IMR-90 (cell line): ENCODE data around the gene TERF2IP. TPM values are rescaled to one million over a fixed set of nuclear protein-coding genes. Genes with fewer than 3 reads are reported as not detected.

ENCODE experiments used
- ATAC-seq: fragments of 200-7000 bp; cut with Tn5 transposase; 2 replicates; pipeline ENCODE4 v1.9.1; 2020; ENCODE audit warnings: low read depth, mild to moderate bottlenecking, moderate library complexity
- BruUV-seq: library from RNA; stranded (reverse); fragments of 400-500 nt; replicated peaks from 2 replicates; lab custom pipeline; 2021; lab: Mats Ljungman, UMichigan
- CTCF ChIA-PET: fragments of 300-600 bp; formaldehyde crosslinking; extraction: SDS; loops from one replicate; lab custom pipeline; 2021; ENCODE audit warnings: antibody characterized with exemption; lab: Yijun Ruan, JAX
- POLR2A ChIA-PET: fragments of 300-600 bp; sonication (Branson Sonifier 250); formaldehyde crosslinking; loops from one replicate; lab custom pipeline; 2022; ENCODE audit warnings: antibody characterized with exemption; ENCODE audit not compliant: unreplicated experiment; lab: Charles Lee
- DNase-seq: peaks from one replicate; pipeline ENCODE4 v3.0.0; 2013
- H2AFZ ChIP-seq: replicated peaks from 2 replicates; pipeline ENCODE3; 2013; ENCODE audit warnings: low read length, mild to moderate bottlenecking; ENCODE audit not compliant: poor library complexity
- H2AK5ac ChIP-seq: 2 replicates; pipeline ENCODE4 v1.6.1; 2013; ENCODE audit warnings: low read depth, low read length, inconsistent platforms
- H2AK9ac ChIP-seq: replicated peaks from 2 replicates; pipeline ENCODE3; 2013; ENCODE audit warnings: mild to moderate bottlenecking, low read depth, low read length, moderate library complexity; ENCODE audit not compliant: poor library complexity
- H2BK120ac ChIP-seq: 2 replicates; pipeline ENCODE4 v1.6.1; 2013; ENCODE audit warnings: low read depth, low read length, inconsistent platforms
- H2BK15ac ChIP-seq: 3 replicates; pipeline ENCODE4 v1.6.1; 2013; ENCODE audit warnings: low read depth, low read length, inconsistent platforms
- H2BK20ac ChIP-seq: 2 replicates; pipeline ENCODE4 v1.6.1; 2013; ENCODE audit warnings: low read depth, mild to moderate bottlenecking, inconsistent platforms, low read length, moderate library complexity
- H2BK5ac ChIP-seq: 2 replicates; pipeline ENCODE4 v1.6.1; 2013; ENCODE audit warnings: mild to moderate bottlenecking, low read depth, low read length, inconsistent platforms; ENCODE audit not compliant: poor library complexity, severe bottlenecking
- H3K14ac ChIP-seq: replicated peaks from 2 replicates; pipeline ENCODE4 v1.6.1; 2013; ENCODE audit warnings: low read depth, low read length, inconsistent platforms
- H3K18ac ChIP-seq: 2 replicates; pipeline ENCODE4 v1.6.1; 2013; ENCODE audit warnings: low read depth, low read length, control low read depth
- H3K23ac ChIP-seq: 2 replicates; pipeline ENCODE4 v1.6.1; 2013; ENCODE audit warnings: low read depth, low read length, inconsistent platforms
- H3K27ac ChIP-seq: 2 replicates; pipeline ENCODE4 v1.5.1; 2013; ENCODE audit warnings: mild to moderate bottlenecking, control low read depth, low read length; ENCODE audit not compliant: insufficient read depth
- H3K27me3 ChIP-seq: 2 replicates; pipeline ENCODE4 v1.6.1; 2013; ENCODE audit warnings: low read length; ENCODE audit not compliant: control insufficient read depth, insufficient read depth
- H3K36me3 ChIP-seq: 2 replicates; pipeline ENCODE4 v1.6.1; 2013; ENCODE audit warnings: low read length, mixed read lengths; ENCODE audit not compliant: control insufficient read depth, insufficient read depth
- H3K4ac ChIP-seq: 2 replicates; pipeline ENCODE4 v1.6.1; 2013; ENCODE audit warnings: low read depth, low read length, inconsistent platforms
- H3K4me1 ChIP-seq: 2 replicates; pipeline ENCODE4 v1.6.1; 2013; ENCODE audit warnings: low read length, mixed read lengths; ENCODE audit not compliant: control insufficient read depth, insufficient read depth
- H3K4me2 ChIP-seq: 2 replicates; pipeline ENCODE4 v1.6.1; 2013; ENCODE audit warnings: low read depth, mild to moderate bottlenecking, control low read depth, low read length, moderate library complexity
- H3K4me3 ChIP-seq: 2 replicates; pipeline ENCODE4 v1.5.1; 2013; ENCODE audit warnings: low read depth, mild to moderate bottlenecking, control low read depth, low read length, moderate library complexity; ENCODE audit not compliant: insufficient read depth
- H3K56ac ChIP-seq: 2 replicates; pipeline ENCODE4 v1.6.1; 2013; ENCODE audit warnings: low read length, inconsistent platforms; ENCODE audit not compliant: insufficient read depth; ENCODE audit errors: extremely low read depth
- H3K79me1 ChIP-seq, 2 experiments: 2 replicates each; pipeline ENCODE4 v1.6.1; 2013; ENCODE audit warnings: low read length in 2 of 2, inconsistent platforms in 1 of 2, low read depth in 1 of 2
- H3K9ac ChIP-seq: 2 replicates; pipeline ENCODE4 v1.6.1; 2013; ENCODE audit warnings: low read depth, low read length, control low read depth
- H3K9me1 ChIP-seq: 2 replicates; pipeline ENCODE4 v1.6.1; 2013; ENCODE audit warnings: low read length, inconsistent platforms; ENCODE audit not compliant: insufficient read depth
- H3K9me3 ChIP-seq: 2 replicates; pipeline ENCODE4 v1.6.1; 2013; ENCODE audit warnings: low read length; ENCODE audit not compliant: control insufficient read depth, insufficient read depth
- H4K20me1 ChIP-seq: 2 replicates; pipeline ENCODE4 v1.6.1; 2013; ENCODE audit warnings: low read length, inconsistent platforms; ENCODE audit not compliant: insufficient read depth
- H4K5ac ChIP-seq: 2 replicates; pipeline ENCODE4 v1.6.1; 2013; ENCODE audit warnings: mild to moderate bottlenecking, low read depth, low read length, control low read depth
- H4K8ac ChIP-seq, 2 experiments: 2 replicates each; pipeline ENCODE4 v1.6.1; 2013; ENCODE audit warnings: low read depth in 2 of 2, low read length in 2 of 2, control low read depth in 1 of 2, inconsistent platforms in 1 of 2
- H4K91ac ChIP-seq: 2 replicates; pipeline ENCODE4 v1.6.1; 2013; ENCODE audit warnings: low read depth, low read length, inconsistent platforms; ENCODE audit not compliant: insufficient read depth
- BHLHE40 ChIP-seq: fragments of 150-350 bp; IDR thresholded peaks from 2 replicates; pipeline ENCODE4 v1.6.1; 2016; ENCODE audit warnings: mild to moderate bottlenecking, low read depth, low read length
- CTCF ChIP-seq: conservative IDR thresholded peaks from 2 replicates; pipeline ENCODE4 v1.5.1; 2012; ENCODE audit warnings: mild to moderate bottlenecking, low read depth, low read length, improper control_type of control experiment
- ELK1 ChIP-seq: fragments of 150-350 bp; IDR thresholded peaks from 2 replicates; pipeline ENCODE4 v1.6.1; 2016; ENCODE audit warnings: low read depth, mild to moderate bottlenecking, low read length, moderate library complexity, borderline replicate concordance
- MAZ ChIP-seq: IDR thresholded peaks from 2 replicates; pipeline ENCODE4 v1.6.1; 2012; ENCODE audit warnings: low read depth, mild to moderate bottlenecking, low read length, improper control_type of control experiment, moderate library complexity, borderline replicate concordance
- POLR2A ChIP-seq: IDR thresholded peaks from 2 replicates; pipeline ENCODE4 v1.6.1; 2012; ENCODE audit warnings: mild to moderate bottlenecking, low read depth, low read length
- RAD21 ChIP-seq: IDR thresholded peaks from 2 replicates; pipeline ENCODE4 v1.6.1; 2012; ENCODE audit warnings: low read length, improper control_type of control experiment
- RCOR1 ChIP-seq: IDR thresholded peaks from 2 replicates; pipeline ENCODE4 v1.6.1; 2012; ENCODE audit warnings: mild to moderate bottlenecking, low read length, improper control_type of control experiment; ENCODE audit not compliant: insufficient replicate concordance
- SMC3 ChIP-seq: fragments of 150-350 bp; IDR thresholded peaks from 2 replicates; pipeline ENCODE4 v1.6.1; 2016; ENCODE audit warnings: low read depth, mild to moderate bottlenecking, antibody characterized with exemption, low read length, moderate library complexity
- USF2 ChIP-seq: fragments of 150-350 bp; IDR thresholded peaks from 2 replicates; pipeline ENCODE4 v1.6.1; 2017; ENCODE audit warnings: mild to moderate bottlenecking, antibody characterized with exemption, low read length, low read depth
- WGBS, 2 experiments: methylation state at CpG; one replicate each; pipeline versions ENCODE4 v1.1.5 to v1.1.7; 2013; ENCODE audit warnings: missing lambda C conversion rate in 2 of 2; ENCODE audit not compliant: insufficient read length in 1 of 2; ENCODE audit errors: extremely low coverage in 2 of 2; 5-methylcytosine and 5-hydroxymethylcytosine counted together
- dilution Hi-C: fragments of 300-500 bp; cut with HindIII; formaldehyde crosslinking; loops from one replicate; pipeline ENCODE4 v1.14.3; 2018; ENCODE audit warnings: low sequenced_read_pairs; ENCODE audit not compliant: unreplicated experiment
- in situ Hi-C: fragments of 300-500 bp; cut with MboI; formaldehyde crosslinking; loops from 3 replicates; pipeline ENCODE4 v1.14.3; 2019; ENCODE audit warnings: low sequenced_read_pairs, inconsistent platforms, mixed read lengths
- intact Hi-C: fragments of 100-400 bp; cut with micrococcal nuclease; formaldehyde crosslinking; loops from 2 replicates; pipeline ENCODE4 v1.10.0; 2022
- polyA plus RNA-seq, 3 experiments: library from polyadenylated mRNA; depleted of rRNA; stranded (reverse); fragments of >200 nt; gene quantifications; 2 replicates each; pipeline ENCODE4 v1.2.3, GENCODE V29; 2012; ENCODE audit warnings: low replicate concordance in 1 of 3
- total RNA-seq: library from RNA; depleted of rRNA; stranded (reverse); fragments of >200 nt; gene quantifications from 2 replicates; pipeline ENCODE4 v1.2.3, GENCODE V29; 2012

TERF2IP gene
- total and polyA plus RNA-seq, 2 of the 4 experiments (the other 2 are of a cell fraction), result 15.4 to 32.5 TPM

GRCh38 chr16:75621170-75621477, 26.4 kb upstream of the TERF2IP start:
- Histone ChIP-seq H3K4ac (no peak overlapping the region), H2AK5ac (no peak overlapping the region), H3K9ac (no peak overlapping the region; the same call in 1 of the 2 replicates), H3K14ac (no peak overlapping the region), H3K23ac (no peak overlapping the region), H4K20me1 (no peaks in the 10 kb centered on the region), H2BK15ac (no peak overlapping the region), H3K56ac (no peak overlapping the region), H3K4me1 (peaks cover 5% of the 10 kb centered on the region), H4K91ac (no peak overlapping the region), H3K4me3 (no peak overlapping the region), H2BK120ac (no peak overlapping the region), H3K27me3 (no peaks in the 10 kb centered on the region), H2AK9ac (no peak overlapping the region), H2BK5ac (no peak overlapping the region), H3K9me3 (no peaks in the 10 kb centered on the region), H3K18ac (no peak overlapping the region), H2AFZ (no peak overlapping the region), H3K4me2 (no peak overlapping the region), H2BK20ac (no peak overlapping the region), H4K5ac (no peak overlapping the region), H3K27ac (no peak overlapping the region), H3K79me1 (peaks cover 17 to 23% of the 10 kb centered on the region in 2 experiments), H3K9me1 (no peaks in the 10 kb centered on the region), H4K8ac (no peak overlapping the region), H3K36me3 (peaks cover 25% of the 10 kb centered on the region)
- TF ChIP-seq USF2 (no peak), BHLHE40 (no peak), ELK1 (no peak), CTCF (peak; percentile 59), RAD21 (peak; percentile 55), MAZ (no peak), RCOR1 (no peak), SMC3 (peak; percentile 48; the same call in 1 of the 2 replicates), POLR2A (no peak)
- dilution Hi-C loops (no loop called here), in situ Hi-C loops (no loop called here), intact Hi-C loops (loop anchor here (10.0 kb wide), 2 partner anchors 156 to 426 kb away; partner anchors contain the start of gene TMEM170A)
- ATAC-seq (peak; percentile 24; the same call in 1 of the 2 replicates), DNase-seq (peak; percentile 55)
- POLR2A ChIA-PET, result no interaction called here
- no TSS peak for BruUV-seq
- CTCF ChIA-PET, result interaction anchor here (0.5 to 1.5 kb wide), 4 partner anchors 9 to 143 kb away, joined by 3 to 5 read pairs (median 4); no protein-coding TSS in a partner anchor
- no CpG with 5 or more reads among the region's 2 CpGs for whole genome bisulfite sequencing, 2 experiments
